ENCODE results near the gene IQSEC1. TPM values are rescaled to one million over a fixed set of nuclear protein-coding genes. Genes with fewer than 3 reads are reported as not detected.

Gene IQSEC1
- total and polyA plus RNA-seq, 7 donors = 2.5 to 39.1 (median 23.9) TPM

DNA sequence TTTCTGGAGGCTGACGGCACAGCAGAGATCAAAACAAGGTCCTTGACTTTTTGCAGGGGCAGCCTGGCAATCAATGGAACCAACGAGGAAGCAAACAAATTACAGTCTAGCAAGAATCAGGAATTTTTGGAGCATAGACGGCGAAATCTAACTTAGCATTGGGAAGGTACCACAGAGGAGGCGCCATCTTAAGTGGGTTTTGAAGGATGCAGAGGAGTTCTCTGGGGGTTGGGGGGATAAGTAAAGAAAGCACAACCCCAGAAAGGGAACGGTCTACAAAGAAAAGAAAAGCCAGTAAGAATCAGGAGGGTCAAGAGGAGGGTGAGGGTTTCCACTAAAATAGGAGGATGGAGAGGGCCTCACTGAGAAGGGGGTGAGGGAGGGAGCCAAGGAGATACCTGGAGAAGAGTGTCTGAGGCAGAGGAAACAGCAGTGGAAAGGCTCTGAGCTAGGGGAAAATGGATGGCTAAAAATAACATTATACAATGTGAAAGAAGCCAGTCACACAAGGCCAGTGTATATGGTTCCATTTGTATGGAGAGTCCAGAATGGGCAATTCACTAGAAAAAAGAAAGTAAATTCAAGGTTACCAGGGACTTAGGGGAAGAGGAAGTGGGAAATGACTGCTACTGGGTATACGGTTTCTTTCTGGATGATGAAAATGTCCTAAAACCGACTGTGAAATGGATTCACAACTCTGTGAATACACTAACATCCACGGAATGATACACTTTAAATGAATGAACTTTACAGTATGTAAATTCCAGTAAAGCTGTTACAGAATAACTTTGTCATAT is 25.2 kb upstream of the IQSEC1 start:
- H3K27ac ChIP-seq = no peak overlapping the region
- DNase-seq = no peak
- peaks cover 0 to 7% (median 0%) of the 10 kb centered on the region in 3 donors for H3K27me3 ChIP-seq
- 84% methylated on average over 9 of the region's 9 CpGs for WGBS, 2 donors
- no peaks in the 10 kb centered on the region for H3K36me3 ChIP-seq
- H3K4me1 ChIP-seq = no peaks in the 10 kb centered on the region
- H3K4me3 ChIP-seq = no peak overlapping the region
- TF ChIP-seq EP300 (IDR thresholded peaks at IDR 0.05) (no peak), POLR2A (IDR thresholded peaks at IDR 0.05) (no peak), CTCF (IDR thresholded peaks at IDR 0.05) (no peak), POLR2AphosphoS5 (IDR thresholded peaks at IDR 0.05) (no peak)
- intact Hi-C loops (cut with DNase I) = no loop called here
- no peaks in the 10 kb centered on the region for H3K9me3 ChIP-seq

GRCh38 chr3:13096356-13096755 is 23.1 kb upstream of the IQSEC1 start:
- H3K9me3 ChIP-seq = no peaks in the 10 kb centered on the region
- intact Hi-C loops (cut with DNase I) = no loop called here

DNA sequence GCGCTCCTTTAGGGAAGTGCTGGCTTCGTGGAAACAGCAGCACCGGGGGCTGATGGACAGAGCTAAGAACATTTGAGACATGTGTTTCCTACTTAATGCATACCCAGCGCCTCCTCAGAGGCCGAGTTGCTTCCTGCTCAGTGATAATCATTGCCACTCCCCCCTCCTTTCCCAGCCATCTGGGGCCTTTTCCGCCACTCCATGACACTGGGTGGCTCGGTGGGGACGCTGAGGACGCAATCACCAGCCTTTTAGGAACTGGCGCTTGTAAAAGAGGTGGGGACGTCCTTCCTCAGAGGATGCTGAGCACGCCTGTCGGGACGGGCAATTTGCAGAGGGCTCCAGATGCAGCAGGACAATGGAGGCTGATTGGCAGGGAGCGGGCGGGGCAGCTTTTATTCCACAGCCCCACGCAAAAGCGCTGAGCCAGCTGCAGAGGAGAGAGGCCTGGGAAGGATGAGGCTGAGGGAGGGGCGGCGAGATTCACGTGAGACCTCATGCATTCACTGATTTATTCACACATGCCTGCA is 22.2 kb upstream of the IQSEC1 start:
- Histone ChIP-seq H3K27ac (no peak overlapping the region), H3K4me1 (peaks cover 0 to 10% (median 7%) of the 10 kb centered on the region in 4 donors), H3K27me3 (peaks cover 0 to 7% (median 0%) of the 10 kb centered on the region in 3 donors), H3K4me3 (no peak overlapping the region), H3K36me3 (no peaks in the 10 kb centered on the region), H3K9me3 (no peaks in the 10 kb centered on the region)
- intact Hi-C loops (cut with DNase I) = no loop called here
- TF ChIP-seq POLR2A (IDR thresholded peaks at IDR 0.05) = no peak
- TF ChIP-seq CTCF (IDR thresholded peaks at IDR 0.05) = no peak
- TF ChIP-seq EP300 (IDR thresholded peaks at IDR 0.05) = no peak
- TF ChIP-seq POLR2AphosphoS5 (IDR thresholded peaks at IDR 0.05) = no peak
- no peak for DNase-seq
- 29 to 35% methylated on average over 21 of the region's 21 CpGs for WGBS, 2 donors

More at GRCh38 chr3:13096356-13096755, 23.1 kb upstream of the IQSEC1 start:
- no peaks in the 10 kb centered on the region for H3K36me3 ChIP-seq
- TF ChIP-seq POLR2AphosphoS5 (IDR thresholded peaks at IDR 0.05) (no peak), POLR2A (IDR thresholded peaks at IDR 0.05) (no peak), EP300 (IDR thresholded peaks at IDR 0.05) (no peak), CTCF (IDR thresholded peaks at IDR 0.05) (no peak)
- DNase-seq = no peak
- peaks cover 0 to 7% (median 0%) of the 10 kb centered on the region in 3 donors for H3K27me3 ChIP-seq
- 93 to 95% methylated on average over 8 of the region's 8 CpGs for WGBS, 2 donors
- H3K4me1 ChIP-seq = peaks cover 0 to 10% (median 7%) of the 10 kb centered on the region in 4 donors
- no peak overlapping the region for H3K27ac ChIP-seq
- no peak overlapping the region for H3K4me3 ChIP-seq

DNA sequence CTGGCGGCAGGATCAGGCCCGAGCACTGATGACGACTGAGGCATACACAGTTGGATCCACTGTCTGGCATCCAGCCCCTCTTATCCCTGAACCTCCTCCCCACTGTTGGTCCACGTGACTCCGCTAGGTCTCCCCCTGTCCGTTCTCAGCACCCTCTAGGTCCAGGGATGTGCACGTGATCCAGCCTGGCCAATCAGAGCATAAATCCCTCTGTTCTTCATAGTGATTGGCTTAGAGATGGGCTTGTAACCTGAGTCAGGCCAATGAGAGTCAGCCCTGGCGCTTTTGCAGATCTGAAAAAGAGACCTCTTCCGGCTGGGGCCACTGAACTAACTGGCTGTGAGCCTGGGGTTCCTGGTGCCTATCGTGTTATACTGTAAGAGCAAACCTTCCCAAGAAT is 20.5 kb upstream of the IQSEC1 start:
- intact Hi-C loops (cut with DNase I) = no loop called here
- peaks cover 0 to 10% (median 7%) of the 10 kb centered on the region in 4 donors for H3K4me1 ChIP-seq
- H3K9me3 ChIP-seq = no peaks in the 10 kb centered on the region
- peaks cover 0 to 7% (median 0%) of the 10 kb centered on the region in 3 donors for H3K27me3 ChIP-seq
- H3K4me3 ChIP-seq = no peak overlapping the region
- H3K36me3 ChIP-seq = no peaks in the 10 kb centered on the region
- H3K27ac ChIP-seq = no peak overlapping the region
- no peak for TF ChIP-seq POLR2A (IDR thresholded peaks at IDR 0.05)
- TF ChIP-seq EP300 (IDR thresholded peaks at IDR 0.05) = no peak
- TF ChIP-seq CTCF (IDR thresholded peaks at IDR 0.05) = no peak
- TF ChIP-seq POLR2AphosphoS5 (IDR thresholded peaks at IDR 0.05) = no peak
- 73% methylated on average over 10 of the region's 10 CpGs for WGBS, 2 donors
- no peak for DNase-seq

Measured in sigmoid colon (tissue), 7 donors.